Thoracic aorta (tissue), 2 donors: ENCODE measurements around the gene RUFY3. TPM values are rescaled to one million over a fixed set of nuclear protein-coding genes. Genes with fewer than 3 reads are reported as not detected.
"Not testable (repeated sequence)": the region's sequence is repeated elsewhere in the genome, so short reads cannot be mapped to it uniquely, and the experiment has no call there.

Source experiments
- ATAC-seq: fragments of 150-250 bp; one replicate; pipeline ENCODE4 v1.8.0; 2017; ENCODE audit warnings: low read depth; ENCODE audit not compliant: insufficient number of reproducible peaks, low FRiP score
- DNase-seq: peaks from one replicate; pipeline ENCODE4 v3.0.0-alpha.2; 2020; ENCODE audit warnings: low spot score
- H3K27ac ChIP-seq, 2 donors: fragments of 200-600 bp; sonication (generic); 1 replicate in 1 of 2; 2 replicates in 1 of 2; pipeline ENCODE4 v1.5.1; 2016; ENCODE audit warnings: mild to moderate bottlenecking in 2 of 2, moderate library complexity in 2 of 2
- H3K27me3 ChIP-seq: fragments of 200-600 bp; sonication (generic); replicated peaks from 2 replicates; pipeline ENCODE4 v1.6.0; 2016; ENCODE audit warnings: mild to moderate bottlenecking; ENCODE audit not compliant: insufficient read depth
- H3K36me3 ChIP-seq: fragments of 200-600 bp; sonication (generic); one replicate; pipeline ENCODE4 v1.5.1; 2016
- H3K4me1 ChIP-seq, 2 donors: fragments of 200-600 bp; sonication (generic); 1 replicate in 1 of 2; 2 replicates in 1 of 2; pipeline versions ENCODE4 v1.5.1 to v1.6.0; 2016; ENCODE audit warnings: low read depth in 2 of 2, mild to moderate bottlenecking in 1 of 2; ENCODE audit not compliant: control insufficient read depth in 1 of 2
- H3K4me3 ChIP-seq: fragments of 200-600 bp; sonication (generic); 2 replicates; pipeline ENCODE4 v1.5.1; 2016; ENCODE audit warnings: mild to moderate bottlenecking
- H3K9me3 ChIP-seq: fragments of 200-600 bp; sonication (generic); 2 replicates; pipeline ENCODE4 v1.5.1; 2016
- total RNA-seq, 2 donors: library from RNA; depleted of rRNA; stranded (reverse); fragments of >200 nt; gene quantifications; one replicate each; pipeline versions ENCODE4 v1.1.0 to v1.2.3, GENCODE V29; 2016
- TF ChIP-seq, protein P1 (sequence below): fragments of 200-600 bp; sonication (generic); IDR thresholded peaks from one replicate; pipeline ENCODE4 v1.5.1; 2019; ENCODE audit warnings: antibody characterized with exemption

RUFY3 gene
- total RNA-seq, 2 donors from 2014 or later = 72.7 to 100.0 TPM

DNA sequence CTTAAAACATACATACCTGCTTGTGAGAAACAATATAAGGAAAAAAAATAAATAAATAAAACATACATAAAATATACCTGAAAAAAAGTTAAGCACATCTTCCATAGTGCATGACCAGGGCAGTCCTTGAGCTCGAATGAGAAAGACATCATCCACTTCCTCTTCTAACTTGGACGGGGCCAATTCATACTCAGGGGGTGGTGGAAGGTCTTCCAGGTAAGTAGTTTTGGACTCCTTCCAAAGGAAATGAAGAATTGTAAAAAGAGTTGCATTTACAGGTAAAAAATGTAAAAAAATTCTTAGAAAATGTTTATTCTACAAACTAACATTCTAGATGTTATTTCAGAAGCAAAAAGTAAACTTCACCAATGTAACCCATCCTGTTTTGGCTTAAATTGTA is 114.3 kb downstream of the RUFY3 start:
- Histone ChIP-seq H3K27me3 (no peaks in the 10 kb centered on the region), H3K27ac (no peak overlapping the region), H3K36me3 (peaks cover 28% of the 10 kb centered on the region), H3K9me3 (no peaks in the 10 kb centered on the region), H3K4me1 (peaks cover 25 to 30% of the 10 kb centered on the region in 2 donors), H3K4me3 (no peak overlapping the region)
- no peak for DNase-seq
- no peak for ATAC-seq
- TF ChIP-seq, protein P1, sequence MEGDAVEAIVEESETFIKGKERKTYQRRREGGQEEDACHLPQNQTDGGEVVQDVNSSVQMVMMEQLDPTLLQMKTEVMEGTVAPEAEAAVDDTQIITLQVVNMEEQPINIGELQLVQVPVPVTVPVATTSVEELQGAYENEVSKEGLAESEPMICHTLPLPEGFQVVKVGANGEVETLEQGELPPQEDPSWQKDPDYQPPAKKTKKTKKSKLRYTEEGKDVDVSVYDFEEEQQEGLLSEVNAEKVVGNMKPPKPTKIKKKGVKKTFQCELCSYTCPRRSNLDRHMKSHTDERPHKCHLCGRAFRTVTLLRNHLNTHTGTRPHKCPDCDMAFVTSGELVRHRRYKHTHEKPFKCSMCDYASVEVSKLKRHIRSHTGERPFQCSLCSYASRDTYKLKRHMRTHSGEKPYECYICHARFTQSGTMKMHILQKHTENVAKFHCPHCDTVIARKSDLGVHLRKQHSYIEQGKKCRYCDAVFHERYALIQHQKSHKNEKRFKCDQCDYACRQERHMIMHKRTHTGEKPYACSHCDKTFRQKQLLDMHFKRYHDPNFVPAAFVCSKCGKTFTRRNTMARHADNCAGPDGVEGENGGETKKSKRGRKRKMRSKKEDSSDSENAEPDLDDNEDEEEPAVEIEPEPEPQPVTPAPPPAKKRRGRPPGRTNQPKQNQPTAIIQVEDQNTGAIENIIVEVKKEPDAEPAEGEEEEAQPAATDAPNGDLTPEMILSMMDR = no peak

DNA sequence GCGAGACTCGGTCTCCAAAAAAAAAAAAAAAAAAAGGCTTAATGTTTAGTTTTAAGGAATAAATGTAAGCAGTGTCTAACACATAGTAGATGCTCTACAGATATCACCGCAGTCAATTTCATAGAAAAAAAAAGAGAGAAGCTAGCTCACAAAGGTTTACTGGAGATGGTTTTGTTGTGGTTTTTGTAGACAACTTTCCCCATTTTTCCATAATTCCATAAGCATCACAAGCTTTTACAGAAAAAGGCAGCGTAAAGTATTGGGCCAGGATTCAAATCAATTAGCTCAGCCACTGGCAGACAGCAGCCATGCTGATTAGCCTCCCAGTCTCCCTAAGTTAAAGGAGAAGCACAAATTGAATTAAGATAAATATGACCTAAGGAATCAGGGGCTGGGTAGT is 116.4 kb downstream of the RUFY3 start:
- no peaks in the 10 kb centered on the region for H3K27me3 ChIP-seq
- peak overlapping the region; percentile 92 for H3K4me3 ChIP-seq
- H3K36me3 ChIP-seq = peaks cover 10% of the 10 kb centered on the region
- TF ChIP-seq, protein P1 = no peak
- DNase-seq (no peak), ATAC-seq (no peak)
- no peaks in the 10 kb centered on the region for H3K9me3 ChIP-seq
- peaks cover 25 to 30% of the 10 kb centered on the region in 2 donors for H3K4me1 ChIP-seq
- peak overlapping the region; percentile 91 to 97 for H3K27ac ChIP-seq

DNA sequence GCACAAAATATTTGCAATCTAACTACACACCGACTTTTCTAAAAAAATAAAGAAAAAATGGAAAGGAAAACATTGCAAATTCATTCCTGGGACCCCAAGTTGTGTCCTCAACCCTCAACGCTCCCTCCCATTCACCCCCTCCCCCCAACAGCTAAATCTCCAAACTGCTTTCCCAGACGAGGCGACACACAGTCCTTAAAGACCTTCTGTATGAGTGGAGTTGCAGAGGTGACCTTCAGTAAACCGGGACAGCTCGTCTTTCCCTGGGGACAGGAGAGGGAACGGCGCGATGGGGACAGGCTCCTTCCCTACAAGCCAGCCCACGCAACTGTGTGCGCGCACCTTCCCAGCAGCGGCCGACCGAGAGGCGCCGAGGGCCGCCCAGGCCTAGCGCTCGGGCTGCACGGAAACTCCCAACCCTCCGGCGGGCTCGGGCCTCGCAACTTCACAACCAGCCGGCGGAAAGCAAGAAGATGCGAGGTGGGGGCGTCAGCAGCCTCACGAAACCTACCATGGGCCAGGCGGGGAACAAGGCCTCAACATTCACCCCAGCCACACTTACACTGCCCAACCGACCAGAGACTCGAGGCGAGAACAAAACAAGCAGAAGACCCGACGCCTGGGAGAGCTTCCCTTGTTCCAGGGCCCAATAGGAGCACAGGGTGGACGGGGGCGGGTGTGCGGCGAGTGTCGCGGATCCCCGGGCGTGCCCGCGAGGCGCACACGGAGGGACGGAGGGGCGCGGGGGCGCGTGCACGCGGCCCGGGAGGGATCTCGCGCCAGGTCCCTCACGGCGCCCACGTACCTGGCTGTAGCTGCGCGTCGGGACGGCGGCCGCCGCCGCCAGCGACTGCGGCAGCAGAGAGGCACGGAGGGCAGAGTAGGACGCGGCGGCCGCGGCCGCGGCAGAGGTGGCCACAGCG is 117.2 kb downstream of the RUFY3 start:
- DNase-seq = peak; percentile 9
- TF ChIP-seq, protein P1 = no peak
- peak; percentile 66 for ATAC-seq
- Histone ChIP-seq H3K36me3 (peaks cover 9% of the 10 kb centered on the region), H3K9me3 (no peaks in the 10 kb centered on the region), H3K27ac (peak overlapping the region; percentile 91 to 97), H3K27me3 (no peaks in the 10 kb centered on the region), H3K4me1 (peaks cover 25 to 26% of the 10 kb centered on the region in 2 donors), H3K4me3 (peak overlapping the region; percentile 92)

DNA sequence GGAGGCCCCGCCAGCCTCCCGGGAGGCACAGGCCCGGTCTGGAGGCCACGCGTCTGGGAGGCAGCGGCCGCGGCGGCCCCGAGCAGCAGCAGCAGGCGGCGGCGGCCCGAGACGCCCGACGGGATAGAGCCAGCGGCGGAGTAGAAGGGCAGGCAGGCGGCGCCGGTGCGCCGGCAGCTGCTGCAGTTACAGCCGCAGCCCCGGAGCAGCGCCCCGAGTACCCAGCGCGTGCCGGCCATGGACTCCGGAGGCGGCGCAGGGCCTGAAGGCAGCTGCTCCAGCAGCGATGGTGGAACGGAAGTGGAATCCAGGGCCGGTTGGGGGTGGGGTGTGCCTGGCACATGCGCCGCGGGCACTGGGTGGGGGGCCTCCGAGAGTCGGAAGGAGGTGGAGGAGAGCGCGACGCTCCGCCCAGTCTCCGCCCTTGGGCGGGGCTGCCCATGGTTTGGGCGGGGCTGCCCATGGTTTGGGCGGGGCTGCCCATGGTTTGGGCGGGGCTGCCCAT is 117.9 kb downstream of the RUFY3 start, which contains the start of gene GRSF1:
GRSF1 (minus strand) TSS at position 302 of the 505 bp plus-strand sequence; CDS start at position 239, 63 bp downstream.
- peak within 1 kb of the TSS; percentile 91 to 97 for H3K27ac ChIP-seq

DNA sequence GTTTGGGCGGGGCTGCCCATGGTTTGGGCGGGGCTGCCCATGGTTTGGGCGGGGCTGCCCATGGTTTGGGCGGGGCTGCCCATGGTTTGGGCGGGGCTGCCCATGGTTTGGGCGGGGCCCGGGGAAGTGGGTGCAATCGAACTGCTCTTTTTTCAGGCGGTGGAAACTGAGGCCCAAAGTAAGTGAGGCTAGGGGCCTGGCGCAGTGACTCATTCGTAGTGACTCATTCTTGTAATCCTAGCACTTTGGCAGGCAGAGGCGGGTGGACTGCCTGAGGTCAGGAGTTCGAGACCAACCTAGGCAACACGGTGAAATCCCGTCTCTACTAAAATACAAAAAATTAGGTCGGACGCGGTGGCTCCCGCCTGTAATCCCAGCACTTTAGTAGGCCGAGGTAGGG is 118.4 kb downstream of the RUFY3 start:
- not testable (repeated sequence) for ATAC-seq, H3K36me3 ChIP-seq, H3K27me3 ChIP-seq, H3K9me3 ChIP-seq
- peak; percentile 12 for DNase-seq
- Histone ChIP-seq H3K27ac (peak overlapping the region in 1 of 2 donors; percentile 97), H3K4me3 (peak overlapping the region; percentile 42), H3K4me1 (peaks cover 25 to 26% of the 10 kb centered on the region in 2 donors)

More for the DNA sequence above, 117.9 kb downstream of the RUFY3 start, which contains the start of gene GRSF1:
- Histone ChIP-seq H3K4me1 (peaks cover 25 to 26% of the 10 kb centered on the region in 2 donors), H3K27me3 (no peaks in the 10 kb centered on the region), H3K36me3 (peaks cover 5% of the 10 kb centered on the region), H3K9me3 (no peaks in the 10 kb centered on the region), H3K4me3 (peak within 1 kb of the TSS; percentile 92)
- ATAC-seq = peak; percentile 85
- DNase-seq = peak; percentile 77
- TF ChIP-seq, protein P1 = no peak

DNA sequence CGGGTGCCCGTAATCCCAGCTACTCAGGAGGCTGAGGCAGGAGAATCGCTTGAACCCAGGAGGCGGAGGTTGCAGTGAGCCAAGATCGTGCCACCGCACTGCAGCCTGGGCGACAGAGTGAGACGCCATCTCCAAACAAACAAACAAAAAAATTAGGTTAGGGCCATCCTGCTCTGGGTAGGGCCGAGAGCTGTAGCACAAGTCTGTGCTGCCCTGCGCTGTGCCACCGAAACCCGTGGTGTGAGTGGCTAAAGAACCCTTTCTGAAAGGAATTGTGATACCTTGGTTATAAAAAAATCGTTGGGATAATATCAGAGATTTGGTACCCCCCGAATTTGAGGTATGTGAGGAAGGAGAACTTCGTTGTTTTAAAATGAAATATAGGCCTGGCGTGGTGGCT is 118.9 kb downstream of the RUFY3 start:
- H3K27ac ChIP-seq = peak overlapping the region in 1 of 2 donors; percentile 97
- not testable (repeated sequence) for H3K9me3 ChIP-seq, H3K4me3 ChIP-seq, H3K36me3 ChIP-seq, ATAC-seq, DNase-seq, H3K27me3 ChIP-seq
- peaks cover 25 to 26% of the 10 kb centered on the region in 2 donors for H3K4me1 ChIP-seq
